ENCODE measurements around the gene IFIT2.

GRCh38 chr10:89296220-89296648, 5.6 kb upstream of the IFIT2 start:
- TF ChIP-seq, protein P1, sequence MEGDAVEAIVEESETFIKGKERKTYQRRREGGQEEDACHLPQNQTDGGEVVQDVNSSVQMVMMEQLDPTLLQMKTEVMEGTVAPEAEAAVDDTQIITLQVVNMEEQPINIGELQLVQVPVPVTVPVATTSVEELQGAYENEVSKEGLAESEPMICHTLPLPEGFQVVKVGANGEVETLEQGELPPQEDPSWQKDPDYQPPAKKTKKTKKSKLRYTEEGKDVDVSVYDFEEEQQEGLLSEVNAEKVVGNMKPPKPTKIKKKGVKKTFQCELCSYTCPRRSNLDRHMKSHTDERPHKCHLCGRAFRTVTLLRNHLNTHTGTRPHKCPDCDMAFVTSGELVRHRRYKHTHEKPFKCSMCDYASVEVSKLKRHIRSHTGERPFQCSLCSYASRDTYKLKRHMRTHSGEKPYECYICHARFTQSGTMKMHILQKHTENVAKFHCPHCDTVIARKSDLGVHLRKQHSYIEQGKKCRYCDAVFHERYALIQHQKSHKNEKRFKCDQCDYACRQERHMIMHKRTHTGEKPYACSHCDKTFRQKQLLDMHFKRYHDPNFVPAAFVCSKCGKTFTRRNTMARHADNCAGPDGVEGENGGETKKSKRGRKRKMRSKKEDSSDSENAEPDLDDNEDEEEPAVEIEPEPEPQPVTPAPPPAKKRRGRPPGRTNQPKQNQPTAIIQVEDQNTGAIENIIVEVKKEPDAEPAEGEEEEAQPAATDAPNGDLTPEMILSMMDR (IDR thresholded peaks at IDR 0.05; ENCODE audit: poor library complexity), result no peak
- no peak for TF ChIP-seq EZH2 (IDR thresholded peaks at IDR 0.05; ENCODE audit: borderline replicate concordance)
- no peak for TF ChIP-seq EZH2phosphoT487 (IDR thresholded peaks at IDR 0.05; ENCODE audit: low read depth, severe bottlenecking, unreplicated experiment)
